Osteoblast (primary cell): ENCODE data around the gene HSPB9. TPM values are rescaled to one million over a fixed set of nuclear protein-coding genes. Genes with fewer than 3 reads are reported as not detected.

Source experiments
- DNase-seq: peaks from one replicate; pipeline ENCODE4 v3.0.0; 2011; ENCODE audit warnings: low spot score, mixed read lengths; ENCODE audit not compliant: insufficient read length; ENCODE audit errors: missing footprints
- H2AFZ ChIP-seq: 2 replicates; pipeline ENCODE4 v1.6.0; 2011; ENCODE audit warnings: mild to moderate bottlenecking, low read length
- H3K27ac ChIP-seq: 2 replicates; pipeline ENCODE4 v1.5.1; 2011; ENCODE audit warnings: mild to moderate bottlenecking, low read depth, low read length, moderate library complexity
- H3K27me3 ChIP-seq: 2 replicates; pipeline ENCODE4 v1.6.0; 2012; ENCODE audit warnings: mild to moderate bottlenecking, control low read depth, inconsistent platforms, low read length, moderate library complexity; ENCODE audit not compliant: insufficient read depth
- H3K36me3 ChIP-seq: 2 replicates; pipeline ENCODE4 v1.5.1; 2011; ENCODE audit warnings: mild to moderate bottlenecking, low read length, control low read depth, moderate library complexity; ENCODE audit not compliant: insufficient read depth
- H3K4me1 ChIP-seq: 2 replicates; pipeline ENCODE4 v1.5.1; 2011; ENCODE audit warnings: mild to moderate bottlenecking, low read length, control low read depth, moderate library complexity; ENCODE audit not compliant: insufficient read depth
- H3K4me2 ChIP-seq: 2 replicates; pipeline ENCODE4 v1.6.0; 2011; ENCODE audit warnings: mild to moderate bottlenecking, low read length; ENCODE audit not compliant: insufficient read depth
- H3K4me3 ChIP-seq: fragments of 200-600 bp; sonication (generic); 3 replicates; pipeline ENCODE4 v1.5.1; 2012; ENCODE audit warnings: mild to moderate bottlenecking, low read length, inconsistent platforms; ENCODE audit not compliant: insufficient read depth
- H3K79me2 ChIP-seq: 2 replicates; pipeline ENCODE4 v1.6.0; 2012; ENCODE audit warnings: mild to moderate bottlenecking, low read length, control low read depth, inconsistent platforms; ENCODE audit not compliant: insufficient read depth
- H3K9me3 ChIP-seq: 2 replicates; pipeline ENCODE4 v1.5.1; 2011; ENCODE audit warnings: low read depth, low read length, control low read depth
- H4K20me1 ChIP-seq: 2 replicates; pipeline ENCODE4 v1.6.0; 2012; ENCODE audit warnings: mild to moderate bottlenecking, low read length, control low read depth; ENCODE audit not compliant: insufficient read depth
- total RNA-seq: library from RNA; depleted of rRNA; stranded (reverse); fragments of >200 nt; gene quantifications from 2 replicates; pipeline ENCODE4 v1.2.3, GENCODE V29; 2012
- TF ChIP-seq, protein P1 (sequence below): IDR thresholded peaks from 2 replicates; pipeline ENCODE4 v1.5.1; 2011; ENCODE audit warnings: mild to moderate bottlenecking, low read depth, low read length, moderate library complexity; ENCODE audit errors: extremely low read depth

Gene HSPB9
- total RNA-seq, 1 donor: not detected

DNA sequence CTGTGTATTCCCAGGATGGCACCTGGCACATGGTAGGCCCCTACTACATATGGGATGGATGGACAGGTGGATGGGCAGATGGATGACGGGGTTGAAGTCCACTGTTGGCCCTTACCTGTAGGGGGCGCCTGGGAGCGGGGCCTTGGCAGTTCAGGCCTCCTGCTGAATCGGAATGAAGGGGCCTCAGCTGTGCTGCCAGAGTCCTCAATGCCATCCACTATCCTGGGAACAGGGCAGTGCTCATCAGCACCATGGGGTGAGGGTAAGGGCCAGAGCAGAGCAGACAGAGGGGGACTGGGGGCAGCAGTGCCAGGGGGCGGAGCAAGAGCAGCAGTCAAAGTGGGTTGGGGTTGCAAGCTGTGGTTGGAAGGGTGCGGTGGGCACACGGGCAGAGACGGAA lies 40.5 kb downstream of the HSPB9 start:
- no peaks in the 10 kb centered on the region for H3K79me2 ChIP-seq
- no peaks in the 10 kb centered on the region for H4K20me1 ChIP-seq
- no peak overlapping the region for H2AFZ ChIP-seq
- DNase-seq: peak; percentile 88
- H3K4me3 ChIP-seq: no peak overlapping the region
- H3K9me3 ChIP-seq: no peaks in the 10 kb centered on the region
- H3K27ac ChIP-seq: no peak overlapping the region
- TF ChIP-seq, protein P1, sequence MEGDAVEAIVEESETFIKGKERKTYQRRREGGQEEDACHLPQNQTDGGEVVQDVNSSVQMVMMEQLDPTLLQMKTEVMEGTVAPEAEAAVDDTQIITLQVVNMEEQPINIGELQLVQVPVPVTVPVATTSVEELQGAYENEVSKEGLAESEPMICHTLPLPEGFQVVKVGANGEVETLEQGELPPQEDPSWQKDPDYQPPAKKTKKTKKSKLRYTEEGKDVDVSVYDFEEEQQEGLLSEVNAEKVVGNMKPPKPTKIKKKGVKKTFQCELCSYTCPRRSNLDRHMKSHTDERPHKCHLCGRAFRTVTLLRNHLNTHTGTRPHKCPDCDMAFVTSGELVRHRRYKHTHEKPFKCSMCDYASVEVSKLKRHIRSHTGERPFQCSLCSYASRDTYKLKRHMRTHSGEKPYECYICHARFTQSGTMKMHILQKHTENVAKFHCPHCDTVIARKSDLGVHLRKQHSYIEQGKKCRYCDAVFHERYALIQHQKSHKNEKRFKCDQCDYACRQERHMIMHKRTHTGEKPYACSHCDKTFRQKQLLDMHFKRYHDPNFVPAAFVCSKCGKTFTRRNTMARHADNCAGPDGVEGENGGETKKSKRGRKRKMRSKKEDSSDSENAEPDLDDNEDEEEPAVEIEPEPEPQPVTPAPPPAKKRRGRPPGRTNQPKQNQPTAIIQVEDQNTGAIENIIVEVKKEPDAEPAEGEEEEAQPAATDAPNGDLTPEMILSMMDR: peak; percentile 40
- no peaks in the 10 kb centered on the region for H3K4me1 ChIP-seq
- no peaks in the 10 kb centered on the region for H3K27me3 ChIP-seq
- no peak overlapping the region for H3K4me2 ChIP-seq
- H3K36me3 ChIP-seq: no peaks in the 10 kb centered on the region

DNA sequence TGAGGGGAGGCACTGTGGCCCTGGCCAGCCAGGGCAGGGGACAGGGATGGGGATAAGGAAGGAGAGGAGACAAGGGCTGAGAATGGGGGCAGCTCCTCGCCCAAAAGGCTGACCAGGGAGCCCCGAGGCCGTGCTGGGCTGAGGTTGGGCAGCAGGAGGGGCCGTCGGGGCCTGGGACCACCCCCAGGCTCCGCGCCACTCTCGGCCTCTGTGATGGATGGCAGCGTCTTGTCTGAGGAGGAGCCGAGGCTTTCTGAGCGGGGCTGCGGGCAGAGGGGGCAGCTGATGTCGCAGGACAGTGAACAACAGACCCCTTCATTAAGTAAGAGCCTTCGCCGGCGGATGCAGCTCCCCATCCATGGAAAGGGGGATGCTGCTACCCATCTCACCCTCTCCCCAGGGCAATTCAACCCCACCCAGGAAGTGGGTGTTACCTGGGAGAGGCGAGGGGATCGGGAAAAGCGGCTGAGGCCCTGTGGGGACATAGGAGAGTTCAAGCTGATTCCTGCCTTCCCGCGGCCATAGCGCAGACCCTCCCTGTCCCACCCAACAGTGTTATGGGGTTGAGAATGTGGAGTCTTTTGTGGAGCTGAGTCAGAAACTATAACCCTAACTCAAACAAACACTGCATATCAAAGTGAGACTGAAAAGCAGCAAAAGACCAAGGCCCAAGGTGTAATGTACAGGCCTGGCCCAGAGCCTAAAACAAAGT lies 41.2 kb downstream of the HSPB9 start:
- no peaks in the 10 kb centered on the region for H3K27me3 ChIP-seq
- H3K4me1 ChIP-seq: no peaks in the 10 kb centered on the region
- H3K4me2 ChIP-seq: no peak overlapping the region
- no peak overlapping the region for H2AFZ ChIP-seq
- no peaks in the 10 kb centered on the region for H3K79me2 ChIP-seq
- no peaks in the 10 kb centered on the region for H3K36me3 ChIP-seq
- TF ChIP-seq, protein P1: no peak
- H3K4me3 ChIP-seq: no peak overlapping the region
- H3K9me3 ChIP-seq: no peaks in the 10 kb centered on the region
- no peak overlapping the region for H3K27ac ChIP-seq
- DNase-seq: peak; percentile 70
- H4K20me1 ChIP-seq: no peaks in the 10 kb centered on the region

DNA sequence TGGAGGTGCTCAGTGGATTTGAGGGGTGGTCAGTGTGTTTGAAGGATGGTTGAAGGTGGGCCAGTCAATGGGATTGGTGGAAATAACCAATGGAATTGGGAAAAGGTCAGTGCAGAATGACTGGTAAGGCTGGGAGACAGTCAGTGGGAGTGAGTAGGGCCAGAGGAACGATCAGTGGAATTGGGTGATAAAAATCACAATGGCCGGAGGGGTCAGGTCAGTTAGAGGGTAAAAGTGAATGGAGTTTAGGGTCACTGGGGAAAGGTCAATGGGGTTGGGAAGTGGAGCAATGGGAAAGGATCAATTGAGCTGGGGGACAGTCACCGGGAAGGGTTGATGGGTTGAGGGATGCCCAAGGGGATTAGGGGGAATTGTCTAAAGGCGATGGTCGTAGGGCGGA lies 43.1 kb downstream of the HSPB9 start:
- H3K79me2 ChIP-seq: no peaks in the 10 kb centered on the region
- H3K36me3 ChIP-seq: no peaks in the 10 kb centered on the region
- peaks cover 2% of the 10 kb centered on the region for H3K27me3 ChIP-seq
- no peak overlapping the region for H3K4me2 ChIP-seq
- no peaks in the 10 kb centered on the region for H4K20me1 ChIP-seq
- H2AFZ ChIP-seq: no peak overlapping the region
- TF ChIP-seq, protein P1: no peak
- H3K4me3 ChIP-seq: no peak overlapping the region
- H3K4me1 ChIP-seq: no peaks in the 10 kb centered on the region
- peak; percentile 13 for DNase-seq
- no peaks in the 10 kb centered on the region for H3K9me3 ChIP-seq
- H3K27ac ChIP-seq: no peak overlapping the region

DNA sequence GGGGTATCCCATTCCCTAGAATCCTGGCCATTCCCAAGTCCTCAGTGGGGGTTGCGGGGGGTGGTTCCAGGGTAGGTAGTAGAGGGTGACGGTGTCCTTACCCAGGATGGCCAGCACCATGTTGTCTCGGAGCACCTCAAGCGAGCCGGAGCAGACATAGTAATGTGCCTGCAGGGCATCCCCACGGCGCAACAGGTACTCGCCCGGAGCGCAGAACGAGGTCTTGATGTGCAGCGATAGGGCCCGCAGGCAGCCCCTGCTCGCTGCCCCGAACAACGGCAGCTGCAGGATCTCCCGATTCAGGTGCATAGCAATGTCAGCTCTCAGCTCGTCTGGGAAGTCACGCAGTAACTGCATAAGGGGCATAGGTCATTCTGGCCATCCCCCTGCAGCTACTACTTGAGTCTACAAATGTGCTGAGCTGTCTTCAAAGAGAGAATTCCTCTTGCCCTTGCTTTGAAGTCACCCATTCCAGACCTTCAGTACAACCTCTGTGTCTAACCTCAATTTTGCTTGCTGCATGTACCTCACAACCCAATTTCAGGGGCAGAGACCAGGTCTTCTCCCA lies 43.7 kb downstream of the HSPB9 start:
- no peaks in the 10 kb centered on the region for H3K36me3 ChIP-seq
- H3K4me3 ChIP-seq: no peak overlapping the region

More for the DNA sequence above, 43.7 kb downstream of the HSPB9 start:
- Histone ChIP-seq H3K79me2 (no peaks in the 10 kb centered on the region), H3K27ac (no peak overlapping the region), H4K20me1 (no peaks in the 10 kb centered on the region), H3K9me3 (no peaks in the 10 kb centered on the region), H3K4me2 (no peak overlapping the region), H3K4me1 (no peaks in the 10 kb centered on the region), H3K27me3 (peaks cover 6% of the 10 kb centered on the region), H2AFZ (no peak overlapping the region)
- TF ChIP-seq, protein P1: no peak
- peak; percentile 84 for DNase-seq
